HG02943 (cell line): Measurements from ENCODE around the gene GABARAPL1.
"Not testable (repeated sequence)": the region's sequence is repeated elsewhere in the genome, so short reads cannot be mapped to it uniquely, and the experiment has no call there.

ENCODE experiments used
- ATAC-seq: cut with Tn5 transposase; IDR thresholded peaks from one replicate; pipeline ENCODE4 v1.9.1; 2021; ENCODE audit warnings: mild to moderate bottlenecking, low read depth, moderate library complexity; ENCODE audit not compliant: unreplicated experiment

Gene GABARAPL1

GRCh38 chr12:10196210-10196609 lies 16.5 kb upstream of the GABARAPL1 start:
- no peak for ATAC-seq

- ATAC-seq = no peak
These were observed 14.8 kb upstream of the GABARAPL1 start for GRCh38 chr12:10197879-10198278.

GRCh38 chr12:10204495-10204894 lies 8.2 kb upstream of the GABARAPL1 start:
- not testable (repeated sequence) for ATAC-seq

- ATAC-seq = no peak
These were observed 7.4 kb upstream of the GABARAPL1 start for GRCh38 chr12:10205220-10205807.

- ATAC-seq = no peak
These were observed 5.5 kb upstream of the GABARAPL1 start for GRCh38 chr12:10207136-10207535.

- no peak for ATAC-seq
These were observed 2.5 kb upstream of the GABARAPL1 start for GRCh38 chr12:10210225-10210624.

GRCh38 chr12:10211101-10211939 lies 1.4 kb upstream of the GABARAPL1 start:
- ATAC-seq = no peak

- no peak for ATAC-seq
These were observed 538 bp upstream of the GABARAPL1 start for GRCh38 chr12:10211940-10212738.

- peak; percentile 48 for ATAC-seq
These were observed 775 bp downstream of the GABARAPL1 start for GRCh38 chr12:10213168-10214135.

GRCh38 chr12:10214136-10214894 lies 1.6 kb downstream of the GABARAPL1 start:
- ATAC-seq = no peak

- ATAC-seq = no peak
These were observed 2.2 kb downstream of the GABARAPL1 start for GRCh38 chr12:10214895-10215267.

GRCh38 chr12:10215436-10215835 lies 2.8 kb downstream of the GABARAPL1 start:
- no peak for ATAC-seq

GRCh38 chr12:10215946-10216345 lies 3.3 kb downstream of the GABARAPL1 start:
- not testable (repeated sequence) for ATAC-seq

- ATAC-seq = no peak
These were observed 5.3 kb downstream of the GABARAPL1 start for GRCh38 chr12:10218021-10218420.

GRCh38 chr12:10220398-10221077 lies 7.9 kb downstream of the GABARAPL1 start:
- ATAC-seq = no peak

GRCh38 chr12:10221846-10222245 lies 9.2 kb downstream of the GABARAPL1 start:
- no peak for ATAC-seq

- no peak for ATAC-seq
These were observed 10.5 kb downstream of the GABARAPL1 start for GRCh38 chr12:10223208-10223607.

- ATAC-seq = not testable (repeated sequence)
These were observed 12.7 kb downstream of the GABARAPL1 start for GRCh38 chr12:10225426-10225825.

- no peak for ATAC-seq
These were observed 13.4 kb downstream of the GABARAPL1 start for GRCh38 chr12:10226086-10226485.
